H9 (cell line): ENCODE measurements around the gene GIMAP6. TPM values are rescaled to one million over a fixed set of nuclear protein-coding genes. Genes with fewer than 3 reads are reported as not detected.

Experiments used
- DNase-seq: peaks from one replicate; pipeline ENCODE4 v3.0.0-alpha.2; 2017
- H2AFZ ChIP-seq: one replicate; pipeline ENCODE4 v1.6.1; 2013; ENCODE audit warnings: mild to moderate bottlenecking, low read length, control low read depth, moderate library complexity
- H2AK5ac ChIP-seq: 2 replicates; pipeline ENCODE4 v1.6.1; 2013; ENCODE audit warnings: low read length, control low read depth, mixed read lengths; ENCODE audit not compliant: insufficient read length
- H2BK120ac ChIP-seq: one replicate; pipeline ENCODE4 v1.6.1; 2013; ENCODE audit warnings: low read depth, mild to moderate bottlenecking, low read length, control low read depth, inconsistent platforms; ENCODE audit not compliant: poor library complexity, severe bottlenecking
- H2BK12ac ChIP-seq: 2 replicates; pipeline ENCODE4 v1.6.1; 2013; ENCODE audit warnings: low read length, control low read depth, mixed read lengths, low read depth; ENCODE audit not compliant: insufficient read length
- H2BK15ac ChIP-seq: 2 replicates; pipeline ENCODE4 v1.6.1; 2013; ENCODE audit warnings: low read depth, low read length, control low read depth
- H2BK20ac ChIP-seq: one replicate; pipeline ENCODE4 v1.6.1; 2013; ENCODE audit warnings: low read depth, mild to moderate bottlenecking, low read length, control low read depth, inconsistent platforms; ENCODE audit not compliant: poor library complexity, severe bottlenecking
- H2BK5ac ChIP-seq: 2 replicates; pipeline ENCODE4 v1.6.1; 2013; ENCODE audit warnings: low read length, control low read depth, mixed read lengths; ENCODE audit not compliant: insufficient read length
- H3K14ac ChIP-seq: 2 replicates; pipeline ENCODE4 v1.6.1; 2013; ENCODE audit warnings: low read length, control low read depth; ENCODE audit not compliant: insufficient read depth
- H3K18ac ChIP-seq: 2 replicates; pipeline ENCODE4 v1.6.1; 2013; ENCODE audit warnings: low read depth, mild to moderate bottlenecking, mixed read lengths, low read length, control low read depth; ENCODE audit not compliant: insufficient read length
- H3K23ac ChIP-seq: 2 replicates; pipeline ENCODE4 v1.6.1; 2013; ENCODE audit warnings: low read length, control low read depth, mixed read lengths, low read depth; ENCODE audit not compliant: insufficient read length
- H3K23me2 ChIP-seq: 2 replicates; pipeline ENCODE4 v1.6.1; 2013; ENCODE audit warnings: low read depth, mild to moderate bottlenecking, mixed read lengths, low read length, control low read depth; ENCODE audit not compliant: insufficient read length, poor library complexity, severe bottlenecking
- H3K27ac ChIP-seq: 2 replicates; pipeline ENCODE4 v1.5.1; 2013; ENCODE audit warnings: low read length, control low read depth, mixed read lengths, low read depth; ENCODE audit not compliant: insufficient read length
- H3K27me3 ChIP-seq: 2 replicates; pipeline ENCODE4 v1.6.1; 2013; ENCODE audit warnings: low read length, control low read depth, inconsistent platforms; ENCODE audit not compliant: insufficient read depth
- H3K4ac ChIP-seq: 2 replicates; pipeline ENCODE4 v1.6.1; 2013; ENCODE audit warnings: low read depth, mild to moderate bottlenecking, control low read depth, inconsistent platforms, low read length, moderate library complexity
- H3K4me1 ChIP-seq: 2 replicates; pipeline ENCODE4 v1.6.1; 2013; ENCODE audit warnings: low read length, control low read depth, inconsistent platforms; ENCODE audit not compliant: insufficient read depth
- H3K4me2 ChIP-seq: 2 replicates; pipeline ENCODE4 v1.6.1; 2013; ENCODE audit warnings: low read length, control low read depth, mixed read lengths; ENCODE audit not compliant: insufficient read length, insufficient read depth
- H3K56ac ChIP-seq: 2 replicates; pipeline ENCODE4 v1.6.1; 2013; ENCODE audit warnings: low read depth, mild to moderate bottlenecking, mixed read lengths, low read length, control low read depth; ENCODE audit not compliant: insufficient read length
- H3K79me1 ChIP-seq: 2 replicates; pipeline ENCODE4 v1.6.1; 2013; ENCODE audit warnings: low read depth, mild to moderate bottlenecking, moderate library complexity, low read length, control low read depth, inconsistent platforms; ENCODE audit not compliant: insufficient read depth, poor library complexity, severe bottlenecking
- H3K79me2 ChIP-seq: 2 replicates; pipeline ENCODE4 v1.6.1; 2013; ENCODE audit warnings: low read length, control low read depth, inconsistent platforms; ENCODE audit not compliant: insufficient read depth
- H3K9ac ChIP-seq: 2 replicates; pipeline ENCODE4 v1.6.1; 2013; ENCODE audit warnings: low read length, control low read depth, mixed read lengths; ENCODE audit not compliant: insufficient read length; ENCODE audit errors: extremely low read depth
- H3K9me3 ChIP-seq: one replicate; pipeline ENCODE4 v1.6.1; 2013; ENCODE audit warnings: low read depth, low read length, inconsistent platforms; ENCODE audit not compliant: control insufficient read depth
- H3T11ph ChIP-seq: one replicate; pipeline ENCODE4 v1.6.1; 2013; ENCODE audit warnings: mild to moderate bottlenecking, low read length, control low read depth, inconsistent platforms
- H4K20me1 ChIP-seq: one replicate; pipeline ENCODE4 v1.6.1; 2013; ENCODE audit not compliant: control insufficient read depth, insufficient read length, insufficient read depth
- H4K5ac ChIP-seq: 2 replicates; pipeline ENCODE4 v1.6.1; 2013; ENCODE audit warnings: low read depth, mild to moderate bottlenecking, mixed read lengths, low read length, control low read depth; ENCODE audit not compliant: insufficient read length
- H4K8ac ChIP-seq: replicated peaks from 2 replicates; pipeline ENCODE4 v1.6.1; 2013; ENCODE audit warnings: low read length, control low read depth, mixed read lengths, low read depth; ENCODE audit not compliant: insufficient read length
- H4K91ac ChIP-seq: 2 replicates; pipeline ENCODE4 v1.6.1; 2013; ENCODE audit warnings: low read depth, mild to moderate bottlenecking, moderate library complexity, mixed read lengths, low read length, control low read depth; ENCODE audit not compliant: insufficient read length
- H3K27ac Mint-ChIP-seq, 3 experiments: 2 replicates in 2 of 3; 3 replicates in 1 of 3; pipeline ENCODE4 v1.8.0; 2020 to 2021; ENCODE audit warnings: mixed read lengths in 3 of 3, mild to moderate bottlenecking in 1 of 3, moderate library complexity in 1 of 3
- H3K27me3 Mint-ChIP-seq: 2 replicates; pipeline ENCODE4 v1.8.0; 2021; ENCODE audit warnings: low read depth, mild to moderate bottlenecking, moderate library complexity, mixed read lengths
- H3K36me3 Mint-ChIP-seq, 3 experiments: 2 replicates in 2 of 3; 3 replicates in 1 of 3; pipeline ENCODE4 v1.8.0; 2020 to 2021; ENCODE audit warnings: low read depth in 3 of 3, mixed read lengths in 3 of 3; ENCODE audit not compliant: insufficient read depth in 1 of 3
- H3K4me1 Mint-ChIP-seq, 2 experiments: 2 replicates each; pipeline ENCODE4 v1.8.0; 2020; ENCODE audit warnings: mixed read lengths in 2 of 2
- H3K4me3 Mint-ChIP-seq, 2 experiments: 2 replicates in 1 of 2; 3 replicates in 1 of 2; pipeline ENCODE4 v1.8.0; 2020 to 2021; ENCODE audit warnings: mild to moderate bottlenecking in 2 of 2, mixed read lengths in 2 of 2, moderate library complexity in 1 of 2
- H3K9me3 Mint-ChIP-seq, 2 experiments: 2 replicates in 1 of 2; 3 replicates in 1 of 2; pipeline ENCODE4 v1.8.0; 2020; ENCODE audit warnings: mild to moderate bottlenecking in 2 of 2, mixed read lengths in 2 of 2, moderate library complexity in 1 of 2
- WGBS: extraction: QIAGEN DNeasy Blood & Tissue Kit; methylation state at CpG from one replicate; pipeline ENCODE4 v1.1.7; 2013; ENCODE audit warnings: missing lambda C conversion rate, low lambda C conversion rate, mixed read lengths; ENCODE audit not compliant: insufficient read length; ENCODE audit errors: extremely low coverage; 5-methylcytosine and 5-hydroxymethylcytosine counted together
- total RNA-seq: library from RNA; stranded (reverse); gene quantifications from 2 replicates; pipeline ENCODE4 v1.2.1, GENCODE V29; 2021
- TF ChIP-seq, protein P1 (sequence below): fragments of 200-600 bp; sonication (generic); conservative IDR thresholded peaks from 3 replicates; pipeline ENCODE4 v1.8.0; 2021; ENCODE audit warnings: antibody characterized with exemption, mild to moderate bottlenecking

The GIMAP6 gene
- total RNA-seq, 1 experiment from 2014 or later = not detected

DNA sequence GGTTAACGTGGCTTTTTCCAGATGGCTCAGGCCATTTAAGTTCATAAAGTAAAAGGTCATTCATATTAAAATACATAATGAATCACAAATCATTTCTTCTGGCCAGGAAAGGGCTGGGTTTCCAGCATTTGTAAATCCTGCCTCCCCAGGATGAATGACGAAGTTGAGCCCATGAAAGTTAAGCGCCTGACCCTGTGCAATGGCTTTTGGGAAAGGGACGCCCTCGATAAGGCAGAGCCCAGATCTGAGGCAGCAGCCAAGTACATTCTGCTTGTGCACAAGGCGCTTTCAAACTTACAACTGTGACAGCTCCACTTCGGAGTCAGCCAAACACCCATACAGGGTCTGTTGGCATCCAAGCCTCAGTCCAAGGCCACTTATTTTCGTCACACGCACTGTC, 2.8 kb downstream of the GIMAP6 start:
- no peak overlapping the region for H2BK12ac ChIP-seq
- H3K4me1 Mint-ChIP-seq = 0 out of 4 replicates have a peak, but pooled peaks cover 0 to 3% of the 10 kb centered on the region in 2 experiments
- H3K18ac ChIP-seq = no peak overlapping the region
- H3K4me3 Mint-ChIP-seq = no peak overlapping the region
- no peaks in the 10 kb centered on the region for H4K20me1 ChIP-seq
- no peaks in the 10 kb centered on the region for H3K9me3 ChIP-seq
- H3K27me3 Mint-ChIP-seq = peaks cover 33% of the 10 kb centered on the region
- H3K56ac ChIP-seq = no peak overlapping the region
- no peak overlapping the region for H3K27ac ChIP-seq
- no peak overlapping the region for H3K14ac ChIP-seq
- no peak for DNase-seq
- WGBS = no CpG with 5 or more reads among the region's 9 CpGs
- H3K23me2 ChIP-seq = no peaks in the 10 kb centered on the region
- H3K27me3 ChIP-seq = no peaks in the 10 kb centered on the region
- no peak overlapping the region for H4K91ac ChIP-seq
- no peak overlapping the region for H3K9ac ChIP-seq
- H3K4me1 ChIP-seq = no peaks in the 10 kb centered on the region
- no peak overlapping the region for H2BK120ac ChIP-seq
- no peak overlapping the region for H3T11ph ChIP-seq
- peaks cover 0 to 14% of the 10 kb centered on the region in 2 experiments; a peak in 2 of 5 replicates for H3K9me3 Mint-ChIP-seq
- no peaks in the 10 kb centered on the region; a peak in 2 of 7 replicates for H3K36me3 Mint-ChIP-seq
- H3K23ac ChIP-seq = no peak overlapping the region
- H3K27ac Mint-ChIP-seq = no peak overlapping the region
- H3K4ac ChIP-seq = no peak overlapping the region
- no peak overlapping the region for H4K5ac ChIP-seq
- H2BK20ac ChIP-seq = no peak overlapping the region
- H2BK15ac ChIP-seq = no peak overlapping the region
- no peak overlapping the region for H2BK5ac ChIP-seq
- no peak overlapping the region for H2AFZ ChIP-seq
- no peak overlapping the region for H4K8ac ChIP-seq
- no peaks in the 10 kb centered on the region for H3K79me1 ChIP-seq
- H3K4me2 ChIP-seq = no peak overlapping the region
- H3K79me2 ChIP-seq = no peaks in the 10 kb centered on the region
- TF ChIP-seq, protein P1, sequence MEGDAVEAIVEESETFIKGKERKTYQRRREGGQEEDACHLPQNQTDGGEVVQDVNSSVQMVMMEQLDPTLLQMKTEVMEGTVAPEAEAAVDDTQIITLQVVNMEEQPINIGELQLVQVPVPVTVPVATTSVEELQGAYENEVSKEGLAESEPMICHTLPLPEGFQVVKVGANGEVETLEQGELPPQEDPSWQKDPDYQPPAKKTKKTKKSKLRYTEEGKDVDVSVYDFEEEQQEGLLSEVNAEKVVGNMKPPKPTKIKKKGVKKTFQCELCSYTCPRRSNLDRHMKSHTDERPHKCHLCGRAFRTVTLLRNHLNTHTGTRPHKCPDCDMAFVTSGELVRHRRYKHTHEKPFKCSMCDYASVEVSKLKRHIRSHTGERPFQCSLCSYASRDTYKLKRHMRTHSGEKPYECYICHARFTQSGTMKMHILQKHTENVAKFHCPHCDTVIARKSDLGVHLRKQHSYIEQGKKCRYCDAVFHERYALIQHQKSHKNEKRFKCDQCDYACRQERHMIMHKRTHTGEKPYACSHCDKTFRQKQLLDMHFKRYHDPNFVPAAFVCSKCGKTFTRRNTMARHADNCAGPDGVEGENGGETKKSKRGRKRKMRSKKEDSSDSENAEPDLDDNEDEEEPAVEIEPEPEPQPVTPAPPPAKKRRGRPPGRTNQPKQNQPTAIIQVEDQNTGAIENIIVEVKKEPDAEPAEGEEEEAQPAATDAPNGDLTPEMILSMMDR = no peak
- H2AK5ac ChIP-seq = no peak overlapping the region
